GM12801 (cell line): ENCODE data around the gene SLC30A5.

Experiments used
- TF ChIP-seq, protein P1 (sequence below): IDR thresholded peaks from one replicate; pipeline ENCODE4 v1.5.1; 2011; ENCODE audit warnings: control low read depth; ENCODE audit not compliant: insufficient read length; ENCODE audit errors: extremely low read depth

SLC30A5 gene

DNA sequence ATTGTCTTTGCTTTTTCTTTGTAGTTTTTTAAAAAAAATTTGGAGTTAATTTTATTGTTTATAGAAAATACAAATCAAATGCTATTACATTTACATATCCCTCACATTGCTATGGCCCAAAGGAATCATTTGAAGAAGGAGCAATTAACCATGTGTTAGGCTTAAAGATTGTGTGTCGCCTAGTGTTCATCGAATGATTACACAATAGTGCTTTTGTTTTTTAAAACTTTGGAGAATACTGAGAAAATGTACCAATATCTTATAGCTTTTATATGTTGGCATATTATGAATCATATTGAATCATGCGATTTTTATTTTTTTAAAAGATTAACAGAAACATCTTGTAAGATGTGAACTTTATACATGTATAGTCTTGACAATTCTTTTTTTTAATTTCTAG lies 21.7 kb downstream of the SLC30A5 start:
- TF ChIP-seq, protein P1, sequence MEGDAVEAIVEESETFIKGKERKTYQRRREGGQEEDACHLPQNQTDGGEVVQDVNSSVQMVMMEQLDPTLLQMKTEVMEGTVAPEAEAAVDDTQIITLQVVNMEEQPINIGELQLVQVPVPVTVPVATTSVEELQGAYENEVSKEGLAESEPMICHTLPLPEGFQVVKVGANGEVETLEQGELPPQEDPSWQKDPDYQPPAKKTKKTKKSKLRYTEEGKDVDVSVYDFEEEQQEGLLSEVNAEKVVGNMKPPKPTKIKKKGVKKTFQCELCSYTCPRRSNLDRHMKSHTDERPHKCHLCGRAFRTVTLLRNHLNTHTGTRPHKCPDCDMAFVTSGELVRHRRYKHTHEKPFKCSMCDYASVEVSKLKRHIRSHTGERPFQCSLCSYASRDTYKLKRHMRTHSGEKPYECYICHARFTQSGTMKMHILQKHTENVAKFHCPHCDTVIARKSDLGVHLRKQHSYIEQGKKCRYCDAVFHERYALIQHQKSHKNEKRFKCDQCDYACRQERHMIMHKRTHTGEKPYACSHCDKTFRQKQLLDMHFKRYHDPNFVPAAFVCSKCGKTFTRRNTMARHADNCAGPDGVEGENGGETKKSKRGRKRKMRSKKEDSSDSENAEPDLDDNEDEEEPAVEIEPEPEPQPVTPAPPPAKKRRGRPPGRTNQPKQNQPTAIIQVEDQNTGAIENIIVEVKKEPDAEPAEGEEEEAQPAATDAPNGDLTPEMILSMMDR: no peak

DNA sequence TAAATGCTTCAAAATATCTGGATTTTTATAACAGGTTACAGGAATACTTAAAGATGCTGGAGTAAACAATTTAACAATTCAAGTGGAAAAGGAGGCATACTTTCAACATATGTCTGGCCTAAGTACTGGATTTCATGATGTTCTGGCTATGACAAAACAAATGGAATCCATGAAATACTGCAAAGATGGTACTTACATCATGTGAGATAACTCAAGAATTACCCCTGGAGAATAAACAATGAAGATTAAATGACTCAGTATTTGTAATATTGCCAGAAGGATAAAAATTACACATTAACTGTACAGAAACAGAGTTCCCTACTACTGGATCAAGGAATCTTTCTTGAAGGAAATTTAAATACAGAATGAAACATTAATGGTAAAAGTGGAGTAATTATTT lies 35.6 kb downstream of the SLC30A5 start:
- TF ChIP-seq, protein P1: no peak

DNA sequence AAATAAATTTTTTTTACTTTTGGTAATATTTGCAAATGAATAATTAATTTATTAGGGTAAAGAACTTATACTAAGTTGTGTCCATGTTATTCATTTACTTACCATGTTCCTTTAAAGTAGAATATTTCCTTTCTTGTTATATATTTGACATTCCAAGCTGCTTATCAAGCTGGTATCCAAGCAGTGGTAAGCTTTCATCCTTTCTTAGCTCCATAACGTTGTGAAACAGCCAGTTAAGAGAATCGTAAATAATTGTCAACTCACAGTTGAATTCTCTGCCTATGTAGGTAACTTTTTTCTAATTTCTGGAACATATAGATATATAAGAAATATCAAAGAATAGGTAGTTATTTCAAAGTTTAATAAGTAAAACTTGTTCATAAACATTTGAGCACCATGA lies 36.4 kb downstream of the SLC30A5 start:
- TF ChIP-seq, protein P1: no peak

DNA sequence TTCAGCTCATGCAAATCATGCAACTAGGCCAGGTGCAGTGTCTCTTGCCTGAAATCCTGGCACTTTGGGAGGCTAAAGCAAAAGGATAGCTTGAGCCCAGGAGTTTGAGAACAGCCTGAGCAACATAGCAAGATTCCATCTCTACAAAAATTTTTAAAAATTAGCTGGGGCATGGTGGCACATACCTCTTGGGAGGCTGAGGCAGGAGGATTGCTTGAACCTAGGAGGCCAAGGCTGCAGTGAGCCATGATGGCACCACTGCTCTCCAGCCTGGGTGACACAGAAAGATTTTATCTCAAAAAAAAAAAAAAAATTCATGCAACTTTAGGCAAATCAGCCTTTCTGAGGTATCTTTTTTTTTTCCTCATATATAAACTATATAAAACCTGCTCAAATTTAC lies 37.5 kb downstream of the SLC30A5 start:
- TF ChIP-seq, protein P1: no peak

DNA sequence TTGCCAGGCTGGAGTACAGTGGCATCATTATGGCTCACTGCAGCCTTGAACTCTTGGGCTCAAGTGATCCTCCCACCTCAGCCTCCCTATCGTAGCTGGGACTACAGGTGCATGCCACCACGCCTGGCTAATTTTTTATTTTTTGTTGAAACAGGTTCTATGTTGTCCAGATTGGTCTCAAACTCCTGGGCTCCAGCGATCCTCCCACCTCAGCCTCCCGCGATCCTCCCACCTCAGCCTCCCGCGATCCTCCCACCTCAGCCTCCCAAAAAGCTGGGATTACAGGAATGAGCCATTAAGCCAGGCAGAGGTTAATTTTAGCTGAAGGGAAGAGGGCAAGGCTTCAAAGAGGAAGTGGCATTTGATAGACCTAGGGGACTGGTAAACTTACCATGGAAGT lies 40.3 kb downstream of the SLC30A5 start:
- TF ChIP-seq, protein P1: no peak

DNA sequence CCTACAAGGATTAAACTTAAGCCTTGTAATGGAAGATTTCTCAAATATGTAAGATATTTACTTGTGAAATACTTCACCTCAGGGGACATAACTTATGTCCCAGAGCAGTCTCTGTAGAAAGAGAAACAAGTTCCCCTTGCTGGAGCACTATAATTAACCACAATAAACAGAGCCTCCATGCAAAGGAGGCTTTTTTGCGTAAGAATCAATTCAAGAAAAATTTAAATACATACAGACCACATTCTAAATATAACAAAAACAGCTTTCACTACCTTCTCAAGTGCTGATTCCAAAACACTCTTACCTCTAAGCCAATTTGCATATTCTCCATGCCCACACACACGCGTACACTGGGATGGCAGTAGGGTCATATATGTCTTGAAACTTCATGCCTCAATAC lies 42.5 kb downstream of the SLC30A5 start:
- TF ChIP-seq, protein P1: no peak

DNA sequence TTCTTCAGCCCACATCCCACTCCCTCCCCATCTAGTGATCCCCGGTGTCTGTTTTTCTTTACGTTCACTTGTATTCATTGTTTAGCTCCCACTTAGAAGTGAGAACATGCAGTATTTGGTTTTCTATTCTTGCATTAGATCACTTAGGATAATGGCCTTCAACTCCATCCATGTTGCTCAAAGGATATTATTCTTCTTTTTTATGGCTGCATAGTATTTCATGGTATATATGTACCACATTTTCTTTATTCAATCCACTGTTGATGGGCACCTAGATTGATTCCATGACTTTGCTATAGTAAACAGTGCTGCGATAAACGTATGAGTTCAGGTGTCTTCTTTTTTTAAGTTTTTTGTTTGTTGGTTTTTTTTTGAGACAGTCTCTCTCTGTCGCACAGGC lies 44.0 kb downstream of the SLC30A5 start:
- TF ChIP-seq, protein P1: no peak

DNA sequence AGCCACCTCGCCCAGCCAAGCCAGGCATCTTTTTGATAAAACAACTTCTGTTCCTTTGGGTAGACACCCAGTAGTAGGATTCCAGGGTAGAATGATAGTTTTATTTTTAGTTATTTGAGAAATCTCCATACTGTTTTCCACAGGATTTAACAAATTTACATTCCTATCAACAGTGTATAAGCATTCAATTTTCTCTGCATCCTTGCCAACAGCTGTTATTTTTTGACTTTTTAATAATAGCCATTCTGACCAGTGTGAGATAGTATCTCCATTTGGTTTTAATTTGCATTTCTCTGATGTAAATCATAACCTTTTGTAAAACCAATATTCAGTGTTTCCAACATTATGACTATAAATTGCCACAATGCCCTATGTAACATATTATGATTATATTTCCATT lies 45.0 kb downstream of the SLC30A5 start:
- TF ChIP-seq, protein P1: no peak
